ENCODE data around the gene THADA.

DNA sequence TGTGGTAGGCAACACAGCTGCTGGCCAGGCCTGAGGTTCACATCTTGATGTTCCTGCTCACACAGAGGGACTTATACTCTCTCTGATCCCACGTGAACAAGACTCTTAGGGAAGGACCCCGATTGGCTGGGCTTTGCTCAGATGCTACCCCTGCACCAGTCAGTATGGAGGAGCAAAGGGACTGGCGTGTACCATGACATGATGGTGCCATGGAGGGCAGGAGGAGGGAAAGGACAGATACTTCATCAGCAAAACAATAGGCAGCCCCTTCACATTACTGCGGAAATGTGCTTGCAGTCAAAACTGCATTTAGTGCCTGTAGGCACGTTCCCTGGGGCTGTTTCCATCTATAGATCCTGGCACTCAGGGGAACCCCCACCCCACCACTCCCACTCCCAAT is 412.1 kb downstream of the THADA start:
- TF ChIP-seq, protein P1, sequence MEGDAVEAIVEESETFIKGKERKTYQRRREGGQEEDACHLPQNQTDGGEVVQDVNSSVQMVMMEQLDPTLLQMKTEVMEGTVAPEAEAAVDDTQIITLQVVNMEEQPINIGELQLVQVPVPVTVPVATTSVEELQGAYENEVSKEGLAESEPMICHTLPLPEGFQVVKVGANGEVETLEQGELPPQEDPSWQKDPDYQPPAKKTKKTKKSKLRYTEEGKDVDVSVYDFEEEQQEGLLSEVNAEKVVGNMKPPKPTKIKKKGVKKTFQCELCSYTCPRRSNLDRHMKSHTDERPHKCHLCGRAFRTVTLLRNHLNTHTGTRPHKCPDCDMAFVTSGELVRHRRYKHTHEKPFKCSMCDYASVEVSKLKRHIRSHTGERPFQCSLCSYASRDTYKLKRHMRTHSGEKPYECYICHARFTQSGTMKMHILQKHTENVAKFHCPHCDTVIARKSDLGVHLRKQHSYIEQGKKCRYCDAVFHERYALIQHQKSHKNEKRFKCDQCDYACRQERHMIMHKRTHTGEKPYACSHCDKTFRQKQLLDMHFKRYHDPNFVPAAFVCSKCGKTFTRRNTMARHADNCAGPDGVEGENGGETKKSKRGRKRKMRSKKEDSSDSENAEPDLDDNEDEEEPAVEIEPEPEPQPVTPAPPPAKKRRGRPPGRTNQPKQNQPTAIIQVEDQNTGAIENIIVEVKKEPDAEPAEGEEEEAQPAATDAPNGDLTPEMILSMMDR (IDR thresholded peaks at IDR 0.05): no peak
- no peak for TF ChIP-seq POLR2A (IDR thresholded peaks at IDR 0.05)
